Activated CD8-positive, alpha-beta T cell treated with anti-CD3 and anti-CD28 coated beads, Interleukin-2, amount 10 ng/mL, durations not matched to agents 7 days and 5 days (primary cell): Measurements from ENCODE around the gene GGTLC2. TPM values are rescaled to one million over a fixed set of nuclear protein-coding genes. Genes with fewer than 3 reads are reported as not detected.
"Not testable (repeated sequence)": the region's sequence is repeated elsewhere in the genome, so short reads cannot be mapped to it uniquely, and the experiment has no call there.

Experiments used
- ATAC-seq: fragments of 150-1000 bp; cut with Tn5 transposase; one replicate; pipeline ENCODE4 v1.10.0; 2021; ENCODE audit warnings: moderate library complexity
- CTCF ChIA-PET: fragments of 350-600 bp; sonication (Branson Sonifier 250); formaldehyde crosslinking; loops from one replicate; lab custom pipeline; 2021; ENCODE audit warnings: antibody characterized with exemption; lab: Charles Lee
- POLR2A ChIA-PET: fragments of 350-600 bp; sonication (Branson Sonifier 250); formaldehyde crosslinking; loops from one replicate; lab custom pipeline; 2021; ENCODE audit warnings: antibody characterized with exemption; lab: Charles Lee
- DNase-seq: peaks from one replicate; pipeline ENCODE4 v3.0.0-alpha.2; 2020
- H3K27ac Mint-ChIP-seq: one replicate; pipeline ENCODE4 v1.8.0; 2021; ENCODE audit warnings: mild to moderate bottlenecking, mixed read lengths
- H3K27me3 Mint-ChIP-seq: one replicate; pipeline ENCODE4 v1.8.0; 2021; ENCODE audit warnings: low read depth, mixed read lengths
- H3K36me3 Mint-ChIP-seq: one replicate; pipeline ENCODE4 v1.8.0; 2021; ENCODE audit warnings: low read depth, mixed read lengths
- H3K4me1 Mint-ChIP-seq: one replicate; pipeline ENCODE4 v1.8.0; 2021; ENCODE audit warnings: low read depth, mixed read lengths
- H3K4me3 Mint-ChIP-seq: one replicate; pipeline ENCODE4 v1.8.0; 2021; ENCODE audit warnings: mild to moderate bottlenecking, mixed read lengths
- H3K9me3 Mint-ChIP-seq: one replicate; pipeline ENCODE4 v1.8.0; 2022; ENCODE audit warnings: mixed read lengths; ENCODE audit not compliant: insufficient read depth
- total RNA-seq, 2 experiments: library from RNA; stranded (reverse); gene quantifications; one replicate each; pipeline ENCODE4 v1.2.3, GENCODE V29; 2021

The GGTLC2 gene
- total RNA-seq, result not detected

GRCh38 chr22:22644314-22644713, at the start of gene GGTLC2:
TSS of gene GGTLC2 (plus strand) at chr22:22644614. CDS start at chr22:22646346, 1,732 bp downstream.
- H3K36me3 Mint-ChIP-seq, H3K4me1 Mint-ChIP-seq, POLR2A ChIA-PET, ATAC-seq, H3K27me3 Mint-ChIP-seq, H3K27ac Mint-ChIP-seq, CTCF ChIA-PET, H3K9me3 Mint-ChIP-seq, H3K4me3 Mint-ChIP-seq, DNase-seq: not testable (repeated sequence)

GRCh38 chr22:22595001-22595835, 49.2 kb upstream of the GGTLC2 start:
- Mint-ChIP-seq H3K4me1 (no peaks in the 10 kb centered on the region), H3K27ac (no peak overlapping the region), H3K27me3 (peaks cover 10% of the 10 kb centered on the region), H3K36me3 (no peaks in the 10 kb centered on the region), H3K9me3 (no peaks in the 10 kb centered on the region), H3K4me3 (no peak overlapping the region)
- DNase-seq (no peak), ATAC-seq (no peak)
- POLR2A ChIA-PET, result no interaction called here
- CTCF ChIA-PET, result no interaction called here

DNA sequence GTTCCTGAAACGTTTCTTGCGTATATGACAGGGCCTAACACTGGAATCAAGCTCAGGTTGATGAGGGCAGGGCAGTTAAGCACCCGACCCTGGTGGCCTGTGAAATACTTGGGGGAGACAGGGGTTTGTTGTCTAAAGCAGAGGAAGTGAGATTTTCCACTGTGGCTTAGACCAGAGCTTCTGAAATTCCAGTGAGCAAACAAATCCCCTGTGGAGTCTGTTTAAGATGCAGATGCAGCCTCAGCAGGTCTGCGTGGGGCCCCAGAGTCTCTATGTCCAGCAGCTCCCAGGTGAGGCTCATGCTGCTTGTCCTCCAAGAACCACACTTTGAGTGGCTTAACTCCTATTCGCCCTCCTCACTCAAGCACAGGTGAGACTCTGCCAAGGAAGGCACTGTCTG, 46.3 kb upstream of the GGTLC2 start:
- CTCF ChIA-PET, result interaction anchor here (2.0 kb wide), 1 partner anchor 11 kb away, joined by 7 read pairs; no protein-coding TSS in a partner anchor
- H3K36me3 Mint-ChIP-seq, result no peaks in the 10 kb centered on the region
- H3K4me3 Mint-ChIP-seq, result no peak overlapping the region
- ATAC-seq, result no peak
- H3K9me3 Mint-ChIP-seq, result no peaks in the 10 kb centered on the region
- no peak for DNase-seq
- H3K27ac Mint-ChIP-seq, result no peak overlapping the region
- POLR2A ChIA-PET, result no interaction called here
- H3K27me3 Mint-ChIP-seq, result peaks cover 2% of the 10 kb centered on the region
- no peaks in the 10 kb centered on the region for H3K4me1 Mint-ChIP-seq

DNA sequence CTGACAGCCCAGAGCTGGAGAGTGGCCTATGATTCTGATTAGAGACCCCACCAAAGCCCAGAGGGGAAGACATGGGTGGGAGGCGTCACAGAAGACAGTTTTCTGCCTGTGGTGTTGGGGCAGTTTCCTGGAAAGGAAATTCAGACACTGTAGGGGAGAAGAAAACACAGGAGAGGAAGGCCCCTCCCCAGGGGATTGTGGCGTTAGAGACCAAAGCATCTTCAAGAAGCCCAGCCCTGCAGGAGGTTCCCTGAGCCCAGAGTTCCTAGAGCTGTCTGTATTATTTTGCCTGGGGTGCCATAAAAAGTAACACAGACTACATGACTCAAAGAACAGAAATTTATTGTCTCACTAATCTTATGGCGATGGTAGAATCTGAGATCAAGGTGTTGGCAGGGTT, 45.2 kb upstream of the GGTLC2 start:
- ChIA-PET CTCF (interaction anchor here (2.0 kb wide), 1 partner anchor 12 kb away, joined by 7 read pairs; no protein-coding TSS in a partner anchor), POLR2A (no interaction called here)
- H3K4me3 Mint-ChIP-seq, result no peak overlapping the region
- no peak for DNase-seq
- no peaks in the 10 kb centered on the region for H3K4me1 Mint-ChIP-seq
- no peak overlapping the region for H3K27ac Mint-ChIP-seq
- H3K36me3 Mint-ChIP-seq, result no peaks in the 10 kb centered on the region
- ATAC-seq, result no peak
- H3K27me3 Mint-ChIP-seq, result peaks cover 2% of the 10 kb centered on the region
- no peaks in the 10 kb centered on the region for H3K9me3 Mint-ChIP-seq

DNA sequence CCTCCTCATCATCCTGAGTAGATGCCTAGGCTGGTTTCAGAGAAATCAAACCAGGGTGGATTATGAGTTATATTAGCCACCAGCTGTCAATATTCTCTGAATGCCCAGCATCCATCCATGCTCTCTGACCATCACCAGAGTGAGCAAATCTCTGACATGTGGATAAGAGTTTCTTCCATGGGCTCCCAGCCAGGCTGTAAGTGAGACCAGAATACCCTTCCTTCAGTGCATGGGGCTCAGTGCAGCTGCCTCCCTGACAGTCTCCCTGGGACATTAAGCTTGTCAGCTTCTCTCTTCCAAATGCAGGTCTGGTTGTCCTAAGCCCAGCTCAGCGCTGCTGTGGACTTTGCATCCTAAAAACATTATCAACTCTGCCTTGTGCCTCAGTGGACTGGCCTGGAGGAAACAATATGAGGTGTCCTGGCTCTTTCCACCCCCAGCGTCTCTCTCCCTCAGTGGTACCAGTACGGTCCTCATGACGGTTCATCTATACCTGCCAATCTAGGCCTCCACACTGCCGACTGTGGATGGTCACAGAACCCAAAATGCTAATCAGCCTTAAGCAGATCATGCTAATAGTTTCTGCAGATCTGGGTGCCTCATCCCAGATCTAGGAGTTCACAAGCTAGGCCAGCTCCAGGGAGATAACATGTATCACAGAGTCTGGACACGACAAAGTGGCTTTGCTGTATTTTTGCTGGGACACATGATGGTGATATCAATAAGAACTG, 43.7 kb upstream of the GGTLC2 start:
- Mint-ChIP-seq H3K4me3 (no peak overlapping the region), H3K4me1 (no peaks in the 10 kb centered on the region), H3K27me3 (peaks cover 2% of the 10 kb centered on the region), H3K27ac (no peak overlapping the region), H3K9me3 (no peaks in the 10 kb centered on the region), H3K36me3 (no peaks in the 10 kb centered on the region)
- ChIA-PET CTCF (interaction anchor here (0.7 to 1.0 kb wide), 2 partner anchors 13 to 41 kb away, joined by 3 to 4 read pairs; no protein-coding TSS in a partner anchor), POLR2A (no interaction called here)
- DNase-seq (no peak), ATAC-seq (no peak)

- Mint-ChIP-seq H3K9me3 (no peaks in the 10 kb centered on the region), H3K27ac (no peak overlapping the region), H3K4me1 (no peaks in the 10 kb centered on the region), H3K27me3 (no peaks in the 10 kb centered on the region), H3K36me3 (no peaks in the 10 kb centered on the region), H3K4me3 (no peak overlapping the region)
- DNase-seq (no peak), ATAC-seq (no peak)
- ChIA-PET CTCF (no interaction called here), POLR2A (no interaction called here)
Observed at GRCh38 chr22:22603470-22603947, 40.9 kb upstream of the GGTLC2 start.

DNA sequence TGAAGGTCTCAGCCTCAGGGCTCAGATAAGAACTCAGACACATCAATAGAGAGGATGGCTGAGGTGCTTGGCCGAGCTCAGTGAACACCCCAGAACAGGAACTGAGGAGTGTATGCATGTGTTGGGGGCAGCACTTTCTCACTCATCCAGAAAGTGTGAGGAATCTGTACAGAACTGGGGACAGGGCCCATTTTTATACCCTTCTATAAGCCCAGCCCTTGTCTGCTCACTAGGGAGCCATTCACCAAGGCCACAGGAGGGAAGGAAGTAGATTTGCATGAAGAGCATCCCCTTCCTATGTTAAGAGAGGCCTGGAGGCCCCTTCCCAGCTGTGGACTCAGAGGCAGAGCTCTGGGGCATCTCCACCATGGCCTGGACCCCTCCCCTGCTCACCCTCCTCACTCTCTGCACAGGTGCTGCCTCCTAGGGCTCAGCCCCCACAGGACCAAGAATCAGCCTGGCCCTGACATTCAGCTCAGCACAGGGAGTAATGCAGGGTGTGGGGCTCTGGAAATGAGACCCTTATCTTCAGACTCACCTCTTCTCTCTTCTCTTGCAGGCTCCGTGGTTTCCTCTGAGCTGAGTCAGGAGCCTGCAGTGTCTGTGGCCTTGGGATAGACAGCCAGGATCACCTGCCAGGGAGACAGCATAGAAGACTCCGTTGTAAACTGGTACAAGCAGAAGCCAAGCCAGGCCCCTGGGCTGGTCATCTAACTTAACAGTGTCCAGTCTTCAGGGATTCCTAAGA, 39.9 kb upstream of the GGTLC2 start:
- peaks cover under 1% of the 10 kb centered on the region for H3K27me3 Mint-ChIP-seq
- CTCF ChIA-PET, result no interaction called here
- no peaks in the 10 kb centered on the region for H3K4me1 Mint-ChIP-seq
- no peaks in the 10 kb centered on the region for H3K36me3 Mint-ChIP-seq
- POLR2A ChIA-PET, result no interaction called here
- H3K27ac Mint-ChIP-seq, result no peak overlapping the region
- ATAC-seq (no peak), DNase-seq (no peak)
- H3K9me3 Mint-ChIP-seq, result no peaks in the 10 kb centered on the region
- no peak overlapping the region for H3K4me3 Mint-ChIP-seq

DNA sequence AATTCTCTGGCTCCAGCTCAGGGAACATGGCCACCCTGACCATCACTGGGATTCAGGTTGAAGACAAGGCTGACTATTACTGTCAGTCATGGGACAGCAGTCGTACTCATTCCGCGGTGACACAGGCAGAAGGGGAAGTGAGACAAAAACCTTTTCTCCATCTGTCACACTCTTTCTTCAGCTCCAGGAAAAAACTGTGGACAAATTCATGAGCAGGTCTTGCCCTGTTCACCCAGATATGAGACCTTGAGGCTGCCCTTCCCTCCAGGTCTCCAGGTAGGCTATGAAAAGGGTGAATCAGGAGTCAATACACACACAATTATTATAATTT, 39.4 kb upstream of the GGTLC2 start:
- Mint-ChIP-seq H3K27me3 (peaks cover 2% of the 10 kb centered on the region), H3K36me3 (no peaks in the 10 kb centered on the region), H3K4me1 (no peaks in the 10 kb centered on the region), H3K27ac (no peak overlapping the region), H3K9me3 (no peaks in the 10 kb centered on the region), H3K4me3 (no peak overlapping the region)
- ATAC-seq (no peak), DNase-seq (no peak)
- CTCF ChIA-PET, result interaction anchor here (1.3 to 3.0 kb wide), 3 partner anchors 14 to 83 kb away, joined by 3 to 10 read pairs (median 3); no protein-coding TSS in a partner anchor
- POLR2A ChIA-PET, result no interaction called here

- H3K36me3 Mint-ChIP-seq, H3K9me3 Mint-ChIP-seq, H3K4me1 Mint-ChIP-seq, POLR2A ChIA-PET, DNase-seq, ATAC-seq, H3K4me3 Mint-ChIP-seq, H3K27me3 Mint-ChIP-seq, H3K27ac Mint-ChIP-seq: not testable (repeated sequence)
- CTCF ChIA-PET, result interaction anchor here (3.0 kb wide), 1 partner anchor 21 kb away, joined by 10 read pairs; no protein-coding TSS in a partner anchor
Observed at GRCh38 chr22:22608022-22608421, 36.4 kb upstream of the GGTLC2 start.

DNA sequence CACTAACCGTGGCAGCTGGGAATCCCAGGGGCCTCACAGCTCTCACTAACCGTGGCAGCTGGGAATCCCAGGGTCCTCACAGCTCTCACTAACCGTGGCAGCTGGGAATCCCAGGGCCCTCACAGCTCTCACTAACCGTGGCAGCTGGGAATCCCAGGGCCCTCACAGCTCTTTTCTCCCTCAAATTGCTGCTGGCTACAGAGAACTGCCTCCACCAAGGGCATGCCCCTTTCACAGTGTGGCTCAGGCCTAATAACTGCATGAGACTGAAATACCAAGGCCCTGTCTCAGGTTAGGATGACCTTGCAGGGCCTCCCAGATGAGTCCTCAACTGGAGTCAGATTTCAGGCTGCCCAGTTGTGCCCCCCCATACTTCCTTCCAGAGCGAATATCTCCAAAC, 35.1 kb upstream of the GGTLC2 start:
- ChIA-PET CTCF (no interaction called here), POLR2A (no interaction called here)
- no peaks in the 10 kb centered on the region for H3K4me1 Mint-ChIP-seq
- ATAC-seq (no peak), DNase-seq (no peak)
- no peak overlapping the region for H3K4me3 Mint-ChIP-seq
- H3K36me3 Mint-ChIP-seq, result no peaks in the 10 kb centered on the region
- H3K9me3 Mint-ChIP-seq, result no peaks in the 10 kb centered on the region
- H3K27ac Mint-ChIP-seq, result no peak overlapping the region
- H3K27me3 Mint-ChIP-seq, result peaks cover 7% of the 10 kb centered on the region

- no peaks in the 10 kb centered on the region for H3K36me3 Mint-ChIP-seq
- DNase-seq (no peak), ATAC-seq (no peak)
- peaks cover 7% of the 10 kb centered on the region for H3K4me1 Mint-ChIP-seq
- CTCF ChIA-PET, result no interaction called here
- no peaks in the 10 kb centered on the region for H3K9me3 Mint-ChIP-seq
- H3K27me3 Mint-ChIP-seq, result peaks cover 7% of the 10 kb centered on the region
- H3K4me3 Mint-ChIP-seq, result no peak overlapping the region
- no peak overlapping the region for H3K27ac Mint-ChIP-seq
- POLR2A ChIA-PET, result no interaction called here
Observed at GRCh38 chr22:22612516-22612915, 31.9 kb upstream of the GGTLC2 start.
